HG03280 (cell line): ENCODE data around the gene CNST.
A peak's percentile ranks its signal among the peaks of the same experiment; 100 is the strongest.
"Not testable (repeated sequence)": the region's sequence is repeated elsewhere in the genome, so short reads cannot be mapped to it uniquely, and the experiment has no call there.

Experiments
- ATAC-seq: cut with Tn5 transposase; IDR thresholded peaks from one replicate; pipeline ENCODE4 v1.9.1; 2021; ENCODE audit warnings: mild to moderate bottlenecking, moderate library complexity; ENCODE audit not compliant: unreplicated experiment

Gene CNST

GRCh38 chr1:246617768-246618167 lies 51.5 kb downstream of the CNST start:
- ATAC-seq: no peak

DNA sequence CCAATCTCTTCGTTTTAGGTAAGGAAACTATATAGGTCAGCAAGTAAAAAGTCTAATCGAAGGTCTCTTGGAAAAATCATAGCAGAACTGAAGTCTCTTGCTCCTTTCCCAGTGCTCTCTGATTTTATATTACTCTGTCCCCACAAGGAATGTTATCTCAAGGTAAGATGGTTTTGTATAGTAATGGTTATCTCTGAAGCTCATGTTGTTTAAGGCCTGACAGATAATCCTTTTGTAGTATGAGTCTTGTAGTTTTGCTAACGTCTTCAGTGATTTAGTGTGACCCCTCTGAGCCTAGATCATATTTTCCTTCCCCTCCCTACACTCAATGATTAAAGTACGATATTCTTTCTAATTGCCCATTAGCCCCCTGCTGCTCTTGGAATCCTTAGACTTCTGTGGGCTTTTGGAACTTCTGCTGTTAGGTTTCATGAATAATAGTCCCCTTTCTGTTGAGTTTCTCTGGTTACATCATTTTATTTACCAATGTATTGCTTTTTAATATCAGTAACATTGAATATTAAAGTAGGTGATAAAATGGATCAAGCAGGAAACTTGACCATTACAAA lies 52.1 kb downstream of the CNST start:
- no peak for ATAC-seq

DNA sequence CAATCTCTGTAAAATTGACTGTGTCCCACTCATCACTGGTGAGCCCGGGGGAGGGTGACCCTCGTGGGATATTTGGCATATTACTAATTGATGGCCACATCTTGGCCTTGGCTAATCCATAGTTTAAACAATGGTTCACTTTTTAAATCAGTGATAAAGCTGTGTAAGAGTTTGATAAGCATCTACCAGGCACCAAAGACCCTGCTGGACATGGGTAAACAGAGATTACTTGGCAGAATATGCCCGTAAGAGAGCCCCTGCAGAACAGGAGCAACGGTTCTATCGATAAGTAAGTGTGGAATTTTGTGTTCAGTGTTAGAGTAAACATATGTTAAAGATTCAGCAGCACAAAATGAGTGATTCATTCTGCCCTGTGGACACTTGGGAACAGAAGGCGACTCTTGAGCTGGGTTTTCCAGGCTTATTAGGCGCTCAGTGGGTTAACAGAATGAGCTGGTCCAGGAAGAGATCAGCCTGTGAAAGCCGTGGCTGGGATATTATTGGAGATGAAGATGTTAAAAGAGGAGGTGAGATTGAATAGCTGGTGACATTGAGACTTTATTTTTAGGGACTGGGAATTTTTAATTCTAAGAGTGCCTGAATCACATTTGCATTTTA lies 55.9 kb downstream of the CNST start:
- no peak for ATAC-seq

DNA sequence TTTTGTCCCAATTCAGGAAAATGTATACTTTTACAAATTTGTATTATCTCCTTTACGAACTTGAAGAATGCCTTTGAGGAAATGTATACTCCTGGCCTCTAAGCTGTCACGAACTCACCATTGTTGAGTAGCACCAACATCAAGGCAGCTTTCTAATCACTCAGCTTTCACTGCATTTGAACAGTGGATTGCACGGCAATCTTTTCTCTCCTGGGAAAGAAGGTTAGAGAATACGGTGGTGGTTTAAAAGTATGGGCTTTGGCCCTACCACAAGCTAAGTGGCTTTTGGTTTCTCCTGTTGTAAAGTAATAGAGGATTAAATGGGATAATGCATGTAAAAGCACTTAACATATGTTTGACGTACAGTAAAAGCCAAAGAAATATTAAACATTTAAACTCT lies 57.8 kb downstream of the CNST start:
- ATAC-seq: no peak

DNA sequence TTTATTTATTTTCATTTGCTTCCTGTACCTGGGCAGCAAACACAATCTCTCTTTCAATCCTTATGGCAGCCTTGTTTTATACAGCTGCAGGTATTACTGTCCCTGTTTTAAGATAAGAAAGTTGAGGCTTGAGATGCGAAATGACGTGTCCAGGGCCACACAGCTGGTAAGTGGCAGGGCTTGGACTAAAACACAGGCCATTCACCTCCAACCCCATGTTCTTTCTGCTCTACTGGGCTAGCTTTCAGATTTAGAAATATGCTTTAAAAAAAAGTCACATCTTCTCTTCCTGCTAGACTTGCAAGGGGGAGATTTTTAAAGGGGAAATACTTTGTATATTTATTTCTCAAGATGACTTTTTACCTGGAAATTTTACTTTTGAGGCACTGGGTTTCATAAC lies 62.8 kb downstream of the CNST start:
- ATAC-seq: peak; percentile 92

GRCh38 chr1:246629976-246630375 lies 63.7 kb downstream of the CNST start:
- ATAC-seq: no peak

DNA sequence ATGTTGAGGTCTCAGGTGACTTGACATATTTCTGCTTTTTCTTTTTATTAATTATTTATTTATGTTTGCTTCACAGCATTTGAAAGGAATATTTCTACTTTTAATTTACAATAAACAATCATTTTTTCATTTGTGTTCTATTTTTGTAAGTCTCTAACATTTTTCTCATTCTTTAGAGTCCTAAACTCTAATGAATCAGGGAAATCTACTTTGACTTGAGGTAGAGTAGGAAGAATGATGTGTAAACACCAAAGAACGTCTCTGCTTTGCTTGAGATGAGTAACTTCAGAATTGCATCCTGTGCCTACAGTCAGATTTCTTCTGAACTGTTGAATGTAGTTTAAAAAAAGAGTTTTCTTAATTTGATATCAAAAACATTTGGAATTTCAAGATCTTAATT lies 65.2 kb downstream of the CNST start:
- no peak for ATAC-seq

DNA sequence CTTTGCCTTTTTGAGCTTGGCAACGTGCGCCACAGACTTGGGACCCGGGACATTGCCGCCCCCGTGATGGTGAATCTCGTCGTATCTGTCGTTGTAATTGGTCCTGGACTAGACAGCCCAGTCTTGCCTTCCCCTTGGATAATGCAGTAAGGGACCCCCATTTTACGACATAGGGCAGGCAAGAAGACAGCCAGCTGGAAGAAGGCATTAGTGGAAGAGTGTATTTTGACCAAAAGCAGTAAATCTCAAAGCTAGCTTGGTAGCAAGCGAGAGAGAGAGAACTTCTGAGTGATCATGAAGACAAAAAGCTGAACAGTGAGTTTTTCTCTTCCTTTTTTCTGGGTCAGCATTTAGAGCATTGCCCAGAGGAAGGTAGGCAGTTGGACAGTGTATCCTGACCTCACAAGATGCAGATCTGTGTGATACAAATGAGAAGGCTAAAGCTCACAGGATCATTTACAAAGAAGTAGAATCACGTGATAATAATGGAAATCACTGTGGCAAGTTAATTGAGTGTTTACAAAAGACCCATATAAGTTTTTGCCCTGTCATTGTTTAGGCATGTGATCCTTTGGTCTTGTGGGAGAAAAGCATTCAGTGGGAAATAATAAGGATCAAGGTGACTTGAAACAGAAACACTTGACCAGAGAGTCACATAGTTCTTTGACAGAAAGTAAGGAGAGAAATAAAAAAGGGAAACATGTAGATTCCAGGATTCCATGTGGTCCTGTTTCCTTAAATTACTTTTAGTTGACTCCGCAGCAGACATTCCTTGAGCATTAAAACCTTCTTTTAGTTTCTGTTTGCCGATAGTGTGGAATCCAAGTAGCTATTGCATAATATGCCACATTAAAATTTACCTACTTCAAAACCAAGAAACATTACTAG lies 66.3 kb downstream of the CNST start:
- ATAC-seq: no peak

GRCh38 chr1:246634659-246635058 lies 68.4 kb downstream of the CNST start:
- not testable (repeated sequence) for ATAC-seq

GRCh38 chr1:246638941-246639655 lies 72.8 kb downstream of the CNST start:
- ATAC-seq: no peak

DNA sequence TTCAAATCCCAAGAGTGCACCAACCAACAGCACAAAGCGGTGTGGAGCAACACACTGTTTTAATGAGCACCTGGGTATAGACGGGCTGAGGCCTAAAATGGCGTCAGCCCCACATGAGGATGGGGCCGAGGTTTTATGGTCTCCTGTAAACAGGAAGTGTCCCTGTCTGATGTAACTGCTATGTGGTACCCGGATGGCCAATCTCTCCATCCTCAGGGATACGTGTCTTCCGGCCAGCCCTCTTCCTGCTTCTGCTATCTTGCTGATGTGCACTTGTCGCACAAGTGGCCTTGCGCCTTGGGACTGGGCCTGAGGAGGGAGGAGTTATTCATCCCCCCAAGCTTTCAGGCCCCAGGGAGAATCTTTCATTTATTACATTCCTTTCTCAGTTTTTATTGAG lies 73.5 kb downstream of the CNST start:
- ATAC-seq: no peak

GRCh38 chr1:246640747-246641146 lies 74.5 kb downstream of the CNST start:
- no peak for ATAC-seq

DNA sequence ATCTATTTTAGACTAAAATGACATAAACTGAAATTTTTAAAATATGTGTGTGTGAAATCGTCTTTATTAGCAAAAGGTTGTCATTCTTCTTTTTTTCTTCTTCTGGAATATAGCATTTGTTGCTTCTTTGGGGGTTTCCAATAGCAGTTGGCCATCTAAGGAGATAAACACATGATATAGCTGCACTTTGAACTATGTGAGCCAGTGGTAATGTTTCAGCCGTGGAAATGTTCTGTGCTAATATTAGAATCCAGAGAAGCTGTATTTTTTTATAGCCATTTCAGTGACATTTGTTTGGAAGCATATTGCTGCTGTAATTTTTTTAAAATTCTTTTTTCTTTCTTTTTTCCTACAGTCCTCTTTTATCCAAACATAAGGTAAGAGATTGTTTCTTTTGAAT lies 75.1 kb downstream of the CNST start:
- ATAC-seq: no peak

DNA sequence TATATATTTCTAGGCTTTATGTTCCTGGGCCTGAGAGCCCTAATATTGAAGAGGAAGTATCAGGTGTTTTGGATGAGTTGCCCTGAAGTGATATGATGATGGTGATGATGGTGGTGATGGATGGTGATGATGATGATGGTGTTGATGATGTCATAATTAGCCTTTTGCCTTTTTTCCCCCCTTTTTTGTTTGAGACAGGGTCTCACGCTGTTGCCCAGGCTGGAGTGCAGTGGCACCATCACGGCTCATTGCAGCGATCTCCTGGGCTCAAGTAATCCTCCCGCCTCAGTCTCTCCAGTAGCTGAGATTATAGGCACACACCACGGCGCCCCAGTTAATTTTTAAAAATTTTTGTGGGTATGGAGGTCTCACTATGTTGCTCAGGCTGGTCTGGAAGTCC lies 76.5 kb downstream of the CNST start:
- ATAC-seq: no peak

DNA sequence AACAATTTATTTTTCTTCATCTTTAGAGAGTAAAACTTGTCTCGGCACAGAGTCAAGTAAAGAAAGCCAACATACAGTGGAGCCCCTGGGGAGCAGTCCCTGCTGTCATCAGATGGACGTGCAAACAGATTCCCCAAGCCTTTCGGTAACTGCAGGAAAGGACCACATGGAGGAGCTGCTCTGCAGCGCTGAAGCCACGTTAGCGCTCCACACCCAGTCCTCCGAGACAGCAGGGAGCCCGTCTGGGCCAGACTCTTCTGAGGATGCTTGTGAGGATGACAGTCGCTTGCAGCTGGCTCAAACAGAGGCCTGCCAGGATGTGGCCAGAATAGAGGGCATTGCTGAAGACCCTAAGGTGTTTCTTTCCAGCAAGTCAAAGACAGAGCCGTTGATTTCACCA lies 80.9 kb downstream of the CNST start:
- ATAC-seq: no peak

DNA sequence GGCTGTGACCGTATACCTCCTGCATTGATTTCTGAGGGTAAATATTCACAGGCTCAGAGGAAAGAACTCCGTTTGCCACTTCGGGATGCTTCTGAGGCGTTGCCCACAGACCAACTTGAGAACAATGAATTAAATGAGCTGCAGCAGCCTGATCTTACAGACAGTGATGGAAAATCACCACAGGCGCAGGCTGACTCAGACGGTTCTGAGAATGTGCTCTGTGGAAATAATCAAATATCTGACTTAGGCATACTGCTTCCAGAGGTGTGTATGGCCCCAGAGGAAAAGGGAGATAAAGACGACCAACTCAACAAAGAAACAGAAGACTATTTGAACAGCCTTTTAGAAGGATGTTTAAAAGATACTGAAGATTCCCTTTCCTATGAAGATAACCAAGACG lies 81.3 kb downstream of the CNST start:
- no peak for ATAC-seq

GRCh38 chr1:246651012-246651695 lies 84.9 kb downstream of the CNST start:
- no peak for ATAC-seq

GRCh38 chr1:246658567-246658966 lies 92.3 kb downstream of the CNST start:
- ATAC-seq: no peak

DNA sequence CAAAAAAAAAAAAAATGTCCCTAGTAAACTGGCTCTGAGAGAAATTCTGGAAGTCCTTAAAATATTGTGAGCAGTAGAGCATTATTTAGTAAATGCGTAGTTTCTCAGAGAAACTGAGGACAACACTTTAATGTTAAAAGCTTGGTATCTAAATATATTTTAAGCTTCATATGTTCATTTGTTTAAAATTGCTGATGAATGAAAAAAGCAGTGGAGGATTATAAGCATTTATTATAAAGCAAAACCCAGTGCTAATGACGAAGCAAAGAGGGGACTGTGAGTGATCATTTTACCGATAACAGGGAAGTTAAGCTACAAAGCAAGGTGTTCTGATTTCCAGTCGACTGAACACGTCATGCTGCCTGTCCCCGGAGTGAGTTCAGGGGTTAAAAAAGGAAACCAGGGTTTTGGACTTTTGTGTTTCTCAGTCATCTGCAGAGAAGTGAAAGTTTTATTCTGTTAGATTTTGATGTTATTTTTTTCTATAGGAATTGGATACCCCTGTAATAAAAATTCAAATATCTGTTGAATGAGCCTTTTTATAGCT lies 93.4 kb downstream of the CNST start:
- ATAC-seq: no peak

GRCh38 chr1:246661451-246661850 lies 95.2 kb downstream of the CNST start:
- ATAC-seq: no peak

GRCh38 chr1:246667773-246668172 lies 101.5 kb downstream of the CNST start:
- ATAC-seq: no peak
